GM12864 (cell line): ENCODE measurements around the gene UBE2L3.
"Not testable (repeated sequence)": the region's sequence is repeated elsewhere in the genome, so short reads cannot be mapped to it uniquely, and the experiment has no call there.

ENCODE experiments used
- DNase-seq: peaks from one replicate; pipeline ENCODE4 v3.0.0-alpha.2; 2011; ENCODE audit warnings: low read depth
- H3K4me3 ChIP-seq: 2 replicates; pipeline ENCODE4 v1.5.1; 2011; ENCODE audit warnings: mild to moderate bottlenecking, low read depth, low read length, control low read depth
- CTCF ChIP-seq: IDR thresholded peaks from 2 replicates; pipeline ENCODE4 v1.5.1; 2011; ENCODE audit warnings: low read depth, mild to moderate bottlenecking, moderate library complexity, low read length, control low read depth, inconsistent platforms; ENCODE audit errors: missing control alignments

The UBE2L3 gene

GRCh38 chr22:21594865-21595452 is 27.4 kb downstream of the UBE2L3 start:
- no peak for DNase-seq
- H3K4me3 ChIP-seq: no peak overlapping the region
- TF ChIP-seq CTCF: no peak

- H3K4me3 ChIP-seq, DNase-seq: not testable (repeated sequence)
These were observed 29.0 kb downstream of the UBE2L3 start for GRCh38 chr22:21596356-21597135.

GRCh38 chr22:21598302-21598701 is 30.8 kb downstream of the UBE2L3 start:
- no peak overlapping the region for H3K4me3 ChIP-seq
- TF ChIP-seq CTCF: no peak
- no peak for DNase-seq

- no peak overlapping the region for H3K4me3 ChIP-seq
- no peak for DNase-seq
- no peak for TF ChIP-seq CTCF
These were observed 31.8 kb downstream of the UBE2L3 start for GRCh38 chr22:21599053-21599893.

GRCh38 chr22:21602579-21602978 is 35.1 kb downstream of the UBE2L3 start:
- DNase-seq: no peak
- no peak for TF ChIP-seq CTCF
- no peak overlapping the region for H3K4me3 ChIP-seq

GRCh38 chr22:21603973-21604372 is 36.5 kb downstream of the UBE2L3 start:
- no peak overlapping the region for H3K4me3 ChIP-seq
- TF ChIP-seq CTCF: no peak
- no peak for DNase-seq

- DNase-seq: no peak
- TF ChIP-seq CTCF: no peak
- no peak overlapping the region for H3K4me3 ChIP-seq
These were observed 38.5 kb downstream of the UBE2L3 start for GRCh38 chr22:21605887-21606564.
